GM18508 (cell line): Measurements from ENCODE around the gene RBKS.

Experiments
- ATAC-seq: cut with Tn5 transposase; IDR thresholded peaks from one replicate; pipeline ENCODE4 v1.9.1; 2021; ENCODE audit warnings: moderate number of reproducible peaks; ENCODE audit not compliant: insufficient read depth, unreplicated experiment

RBKS gene

DNA sequence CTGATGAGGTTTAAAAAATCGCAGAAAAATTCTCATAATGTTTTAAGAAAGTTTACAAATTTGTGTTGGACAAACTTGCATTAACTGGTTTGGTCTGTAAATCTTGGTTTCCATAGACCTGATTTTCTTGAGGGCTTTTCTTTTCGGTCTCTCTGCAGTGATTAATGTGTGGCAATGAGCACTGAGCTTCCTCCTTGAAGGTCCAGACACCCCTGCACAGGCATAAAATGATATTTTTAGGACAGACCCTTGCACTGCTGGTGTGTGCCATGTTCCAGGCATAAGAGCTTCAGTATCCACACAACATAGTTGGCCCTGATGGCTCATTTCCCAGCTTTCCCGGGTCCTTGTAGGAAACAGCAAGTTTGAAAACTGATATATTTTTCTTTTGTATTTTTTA lies 85.0 kb downstream of the RBKS start:
- ATAC-seq: no peak

DNA sequence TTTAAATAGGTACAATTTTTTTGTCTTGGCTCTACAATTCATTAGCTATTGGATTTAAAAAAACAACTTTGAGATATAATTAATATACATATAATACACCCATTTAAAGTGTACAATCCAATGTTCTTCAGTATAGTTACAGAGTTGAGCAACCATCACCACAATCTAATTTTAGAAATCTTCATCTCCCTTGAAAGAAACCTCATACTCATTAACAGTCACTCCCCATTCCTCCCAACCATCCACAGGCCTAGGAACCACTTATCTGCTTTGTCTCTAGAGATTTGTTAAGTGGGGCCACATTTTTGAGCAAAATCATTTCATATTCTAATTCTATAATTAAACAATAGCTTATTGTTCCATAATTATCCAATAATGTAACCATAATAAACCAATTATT lies 86.0 kb downstream of the RBKS start:
- ATAC-seq: no peak

DNA sequence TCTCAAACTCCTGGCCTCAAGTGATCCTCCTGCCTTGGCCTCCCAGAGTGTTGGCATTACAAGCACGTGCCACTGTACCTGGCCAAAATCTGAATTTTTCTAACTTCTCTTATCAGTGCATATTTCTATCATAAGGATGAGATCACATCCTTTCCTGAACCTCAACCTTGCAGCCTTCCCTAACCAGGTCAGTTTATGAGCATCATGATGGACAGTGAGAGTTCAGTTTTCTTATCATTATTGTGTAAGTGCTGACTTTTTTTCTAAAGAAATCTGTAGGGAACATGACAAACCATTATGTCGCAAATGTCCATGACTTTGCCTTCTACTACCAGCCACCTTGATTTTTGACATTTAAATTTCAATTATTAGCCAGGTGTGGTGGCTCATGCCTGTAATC lies 87.1 kb downstream of the RBKS start:
- ATAC-seq: no peak

DNA sequence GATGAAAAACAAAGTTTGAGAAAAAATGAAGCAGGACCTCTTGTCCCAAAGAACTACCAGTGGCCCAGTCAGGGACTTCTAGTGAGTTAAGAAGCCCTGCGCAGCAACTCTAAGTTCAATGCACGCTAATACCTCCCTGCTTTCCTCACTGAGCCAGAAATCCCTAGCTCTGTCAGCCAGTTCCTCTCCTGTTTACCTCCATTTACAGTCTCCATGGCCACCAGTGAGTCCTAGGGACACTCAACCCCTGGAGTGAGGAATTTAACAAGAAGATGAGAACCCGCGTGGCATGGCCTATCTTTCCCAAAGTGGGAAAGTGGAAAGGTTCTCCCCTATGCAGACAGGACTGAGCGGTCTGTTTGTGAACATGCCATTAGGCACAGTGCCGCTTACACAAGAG lies 87.6 kb downstream of the RBKS start:
- ATAC-seq: no peak

DNA sequence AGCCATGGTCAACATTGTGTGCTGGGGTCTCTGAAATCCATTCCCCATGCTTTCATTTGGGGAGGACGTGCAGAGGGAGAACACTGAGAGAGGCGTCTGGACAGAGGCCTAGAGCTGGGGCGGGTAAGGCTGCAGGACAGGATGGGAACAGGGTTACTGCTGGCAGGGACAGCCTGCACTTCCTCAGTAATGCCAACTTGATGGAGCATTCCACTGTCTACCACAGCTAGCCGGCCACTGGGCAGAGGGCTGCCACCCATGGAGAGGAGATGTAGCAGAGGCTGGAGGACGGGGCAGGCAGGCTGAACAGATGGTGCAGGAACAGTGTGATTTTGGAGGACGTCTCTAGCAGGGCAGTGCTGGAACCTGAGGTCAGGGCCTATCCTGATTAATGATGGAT lies 89.3 kb downstream of the RBKS start:
- ATAC-seq: no peak

DNA sequence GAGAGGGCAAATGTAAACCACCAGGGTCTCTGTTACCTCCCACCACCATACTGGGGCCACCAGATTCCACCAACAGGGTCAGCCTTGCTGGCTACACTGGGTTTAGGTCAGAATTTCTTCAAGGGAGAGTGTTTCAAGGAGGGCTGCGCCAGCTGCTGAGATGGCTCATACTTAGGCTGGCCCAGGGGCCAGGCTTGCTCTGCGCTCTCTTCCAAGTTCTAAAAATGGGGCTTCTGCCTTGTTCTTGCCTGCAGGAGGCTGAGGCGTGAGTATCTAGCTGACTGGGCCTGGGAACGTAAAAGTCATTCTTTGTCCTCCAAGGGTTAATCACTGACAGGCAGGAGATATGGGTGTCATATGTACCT lies 90.6 kb downstream of the RBKS start:
- no peak for ATAC-seq

DNA sequence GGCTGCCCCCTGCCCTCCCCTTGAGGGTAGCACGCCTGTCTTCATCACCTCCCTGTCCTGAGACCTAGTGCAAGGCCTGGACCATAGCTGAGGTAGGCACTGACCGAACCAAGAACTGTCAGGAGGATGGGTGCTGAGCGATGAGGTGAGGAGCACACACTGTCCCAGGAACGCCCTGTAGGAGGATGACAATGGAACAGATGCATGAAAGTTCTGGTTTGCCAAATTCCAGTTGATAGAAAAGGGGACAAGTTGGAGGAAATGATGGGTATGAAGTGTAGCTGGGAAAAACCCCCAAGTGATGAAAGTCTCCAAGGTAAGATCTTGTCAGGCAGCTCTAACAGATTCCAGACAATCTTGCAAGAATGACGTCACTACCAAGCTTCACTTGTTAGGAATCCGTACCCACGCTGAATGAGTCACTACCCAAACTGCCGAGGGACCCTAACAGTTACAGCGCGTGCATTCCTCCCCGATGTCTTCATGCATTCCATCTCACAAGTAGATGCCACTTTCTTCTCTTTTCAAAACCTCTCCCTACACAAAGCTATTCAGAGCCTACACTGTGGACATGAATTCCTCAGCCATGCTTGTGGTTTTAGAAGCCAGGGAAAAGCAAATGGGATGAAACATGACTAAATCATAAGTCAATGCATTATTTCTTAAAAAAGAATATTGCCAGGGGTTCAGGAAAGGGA lies 91.1 kb downstream of the RBKS start:
- ATAC-seq: no peak

DNA sequence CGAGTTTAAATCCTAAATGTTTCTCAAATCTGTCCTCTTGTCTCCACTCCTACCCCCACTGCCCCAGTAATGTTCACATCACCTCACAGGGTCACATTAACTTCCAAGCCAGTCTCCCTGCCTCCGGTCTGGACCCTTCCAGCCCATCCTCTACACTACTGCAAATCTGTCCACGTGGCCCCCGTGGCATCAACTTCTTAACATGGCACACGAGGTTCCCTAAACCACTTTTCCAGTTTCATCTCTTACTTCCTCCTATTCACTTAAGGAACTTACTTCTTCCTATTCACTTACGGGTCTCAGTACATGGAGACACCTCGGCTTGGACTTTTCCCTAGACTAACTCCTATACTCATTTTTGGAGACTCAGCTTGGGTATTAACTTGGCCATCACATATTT lies 91.7 kb downstream of the RBKS start:
- no peak for ATAC-seq

DNA sequence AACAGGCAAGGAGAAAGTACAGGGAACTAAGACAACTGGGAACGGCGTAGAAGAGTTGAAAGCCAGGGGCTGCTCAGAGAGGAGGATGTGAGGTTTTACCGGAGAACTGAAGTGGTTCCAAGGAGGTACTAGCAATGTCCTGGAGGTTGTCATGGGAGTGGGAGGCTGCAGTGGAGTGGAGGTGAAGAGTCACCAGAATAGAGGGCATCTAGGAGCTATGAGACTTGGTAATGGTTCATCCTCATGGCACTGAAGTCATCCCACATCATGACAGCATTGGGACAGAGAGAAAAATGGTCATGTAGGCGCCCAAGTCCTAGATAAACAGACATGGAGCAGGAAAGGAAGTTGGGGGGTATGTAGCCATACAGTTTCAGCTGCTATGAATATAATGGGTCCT lies 92.3 kb downstream of the RBKS start:
- ATAC-seq: no peak

DNA sequence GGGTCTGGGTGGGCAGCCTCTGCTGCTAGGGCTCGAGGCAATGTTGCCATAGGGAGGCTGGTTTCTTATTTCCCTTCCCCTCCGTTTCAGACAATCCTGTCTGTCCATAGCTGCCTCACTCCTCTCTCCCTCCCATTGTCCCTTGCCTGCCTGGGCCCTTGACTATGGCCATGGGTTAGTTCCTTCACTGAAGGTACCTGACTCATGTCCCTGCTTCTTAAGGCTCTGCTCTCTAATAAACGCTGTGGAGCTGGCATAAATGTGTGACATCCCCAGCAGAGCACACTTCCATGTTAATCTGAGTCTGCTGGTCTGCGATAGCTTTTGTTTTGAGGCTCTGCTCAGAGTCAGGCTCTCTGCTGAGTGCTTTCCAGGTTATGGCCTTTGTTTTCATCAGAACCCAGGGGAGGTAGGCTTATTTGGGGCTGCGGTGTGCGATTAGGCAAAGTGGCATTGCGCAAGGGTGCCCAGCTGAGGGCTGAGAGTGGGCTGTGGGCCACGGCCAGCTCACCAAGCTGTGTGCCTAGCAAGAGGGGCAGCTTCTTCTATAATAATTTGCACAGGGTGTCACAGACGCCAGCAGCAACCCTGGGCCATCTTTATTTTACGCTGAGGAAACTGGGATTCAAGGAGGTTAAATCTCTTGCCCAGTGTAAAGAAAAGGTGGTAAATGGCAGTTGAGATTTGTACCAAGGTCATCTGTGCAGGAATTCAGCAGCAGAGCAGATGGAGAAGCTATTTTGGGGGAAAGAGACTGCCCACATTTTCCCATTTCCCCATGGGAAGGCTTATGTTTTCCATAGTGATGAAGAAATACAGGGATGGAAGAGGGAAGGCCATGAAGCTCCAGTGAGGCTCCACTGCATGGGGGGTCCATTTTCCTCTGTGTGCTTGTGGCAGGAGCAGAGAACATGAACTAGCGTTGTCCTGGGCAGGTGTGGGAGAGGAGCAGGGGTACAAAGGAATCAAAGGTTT lies 93.1 kb downstream of the RBKS start:
- ATAC-seq: no peak

DNA sequence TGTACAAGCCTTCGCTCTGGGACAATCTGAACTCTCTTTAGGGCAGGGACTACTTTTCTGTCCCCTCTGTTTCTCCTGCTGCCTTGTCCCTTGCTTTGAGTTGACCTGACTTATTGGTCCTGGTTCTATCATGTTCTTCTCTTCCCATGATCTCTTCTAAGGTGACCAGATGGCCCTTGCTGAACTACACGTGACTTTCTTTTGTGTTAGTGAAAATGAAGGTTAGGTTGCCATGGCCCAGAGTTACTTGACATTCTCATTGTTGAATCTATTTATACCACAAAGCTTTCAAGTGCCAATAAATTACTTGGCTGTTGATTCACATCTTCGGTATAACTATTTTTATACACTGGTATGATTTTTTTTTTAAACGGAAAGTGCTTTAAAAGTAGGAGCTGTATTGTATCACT lies 94.3 kb downstream of the RBKS start:
- no peak for ATAC-seq

DNA sequence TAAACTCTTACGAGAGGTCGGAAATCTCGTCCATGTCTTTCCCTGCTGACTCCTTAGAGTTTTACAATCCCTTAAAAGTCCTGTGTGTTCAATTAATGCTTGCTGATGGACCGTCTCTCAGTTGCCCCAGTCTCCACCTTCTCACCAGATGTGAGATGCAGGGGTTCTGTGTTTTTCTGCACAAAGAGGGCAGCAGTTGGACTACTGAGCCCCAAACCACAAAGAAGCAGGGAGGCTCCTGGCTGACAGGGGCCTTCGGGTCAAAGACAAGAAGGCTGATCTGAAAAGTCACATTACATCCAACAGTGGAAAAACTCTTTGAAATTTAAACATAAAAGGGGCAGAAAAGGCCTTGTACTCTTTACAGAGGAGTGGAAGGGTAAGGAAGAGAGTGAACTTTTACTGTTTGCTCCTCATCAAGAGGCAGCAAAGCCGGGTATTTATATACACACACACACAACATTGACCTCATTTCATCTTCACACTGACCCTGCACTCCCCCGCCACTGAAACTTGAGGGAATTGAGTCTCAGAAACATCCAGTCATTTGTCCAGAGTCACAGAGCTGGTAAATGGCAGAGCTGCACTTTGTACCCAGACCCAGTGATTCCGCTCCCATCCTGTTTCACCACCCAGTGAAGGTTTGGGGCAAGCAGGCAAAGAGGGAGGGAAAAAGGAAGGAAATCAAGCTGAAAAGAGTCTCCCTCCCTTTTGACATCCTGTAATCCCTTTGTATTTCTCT lies 94.9 kb downstream of the RBKS start:
- ATAC-seq: no peak

DNA sequence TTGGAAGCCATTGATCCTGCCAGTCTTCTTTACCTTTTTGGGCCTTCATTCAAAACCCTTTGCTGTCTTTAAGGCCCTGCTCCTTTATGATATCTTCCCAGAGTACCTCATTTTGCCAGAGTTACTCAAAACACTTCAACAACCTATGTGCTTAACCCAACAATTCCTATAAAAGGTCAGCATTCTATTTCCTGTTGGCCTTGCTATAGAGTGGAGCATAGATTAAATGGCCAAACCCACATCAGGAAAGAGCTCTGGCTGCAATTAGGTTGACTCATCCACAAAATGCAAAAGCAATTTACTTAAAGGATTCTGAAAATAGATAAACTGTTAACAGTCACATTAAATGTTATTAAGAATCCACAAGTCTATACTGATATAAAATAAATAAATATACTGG lies 97.4 kb downstream of the RBKS start:
- ATAC-seq: no peak

DNA sequence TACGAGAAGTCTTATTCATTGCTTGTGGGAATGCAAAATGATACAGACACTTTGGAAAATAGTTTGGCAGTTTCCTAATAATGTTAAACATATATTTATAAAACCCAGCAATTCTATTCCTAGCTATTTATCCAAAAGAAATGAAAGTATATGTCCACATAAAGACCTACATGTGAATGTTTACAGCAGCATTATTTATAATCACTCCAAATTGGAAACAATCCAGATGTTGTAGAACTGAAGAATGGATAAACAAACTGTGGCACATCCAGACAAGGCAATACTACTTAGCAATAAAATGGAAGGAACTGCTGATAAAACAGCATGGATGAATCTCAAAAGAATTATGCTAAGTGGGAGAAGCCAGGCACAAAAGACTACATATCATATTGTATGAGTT lies 99.4 kb downstream of the RBKS start:
- ATAC-seq: no peak

DNA sequence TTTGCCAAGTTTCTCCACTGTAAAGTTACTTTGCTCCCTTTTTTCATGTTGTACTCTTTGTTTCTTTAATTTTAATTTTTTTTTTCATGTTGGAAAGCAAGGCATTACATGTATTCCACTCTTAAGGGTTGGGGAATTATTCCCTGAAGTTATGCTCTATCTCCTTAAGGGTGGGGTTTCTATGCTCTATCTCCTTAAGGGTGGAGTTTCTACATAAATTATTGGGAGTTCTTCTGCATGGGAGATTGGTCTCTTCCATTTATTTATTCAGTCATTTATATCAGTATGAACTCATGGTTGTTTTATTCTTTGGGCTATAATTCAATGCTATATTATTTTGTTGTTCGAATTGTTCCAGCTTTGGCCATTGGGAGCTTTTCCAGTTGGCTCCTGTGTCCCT lies 107.5 kb downstream of the RBKS start:
- no peak for ATAC-seq

DNA sequence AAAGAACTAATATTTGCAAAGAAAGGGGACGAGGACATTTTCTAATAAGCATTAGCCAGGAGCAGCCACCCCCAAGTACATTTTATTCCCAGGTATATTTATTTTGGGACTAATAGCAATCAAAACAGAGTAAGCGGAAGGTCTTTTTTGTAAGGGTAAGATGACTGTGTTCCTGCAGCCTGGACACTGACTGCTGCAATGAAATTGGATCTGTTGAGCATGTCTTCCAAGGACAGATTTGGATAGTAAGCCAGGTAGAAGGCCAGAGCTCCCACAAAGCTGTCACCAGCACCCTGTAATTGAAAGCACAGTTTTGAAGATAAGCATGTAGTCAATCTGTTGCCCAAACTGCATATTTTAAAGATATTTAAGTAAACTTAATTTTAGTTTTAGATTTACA lies 108.7 kb downstream of the RBKS start:
- ATAC-seq: no peak

DNA sequence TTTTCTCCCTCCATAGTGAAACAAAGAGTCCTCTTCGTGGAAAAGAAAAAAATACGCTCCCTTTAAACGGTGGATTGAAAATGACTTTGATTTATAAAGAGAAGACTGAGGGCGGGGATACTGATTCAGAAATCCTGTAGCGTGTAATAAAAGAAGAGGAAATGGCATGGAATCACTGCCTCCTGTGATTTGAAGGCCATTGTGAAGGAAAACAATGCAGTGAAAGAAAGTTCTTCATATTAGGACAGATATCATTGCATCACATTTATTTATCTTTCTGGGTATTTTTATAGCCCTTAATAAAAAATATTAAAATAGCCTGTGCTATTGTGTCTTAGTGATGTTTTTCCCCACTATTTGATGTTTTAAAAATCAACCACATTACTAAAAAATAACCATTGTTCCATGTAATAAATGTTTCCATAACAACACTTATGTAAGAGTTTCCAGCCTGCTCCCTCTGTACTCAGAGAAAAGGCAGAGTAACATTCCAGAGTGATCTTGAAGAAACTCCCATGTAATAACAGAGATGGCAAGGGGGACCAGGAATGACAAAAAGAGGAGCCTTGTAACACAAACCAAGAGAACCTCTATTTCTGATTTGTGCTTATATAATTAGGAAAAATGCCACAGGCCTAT lies 110.7 kb downstream of the RBKS start:
- ATAC-seq: no peak

DNA sequence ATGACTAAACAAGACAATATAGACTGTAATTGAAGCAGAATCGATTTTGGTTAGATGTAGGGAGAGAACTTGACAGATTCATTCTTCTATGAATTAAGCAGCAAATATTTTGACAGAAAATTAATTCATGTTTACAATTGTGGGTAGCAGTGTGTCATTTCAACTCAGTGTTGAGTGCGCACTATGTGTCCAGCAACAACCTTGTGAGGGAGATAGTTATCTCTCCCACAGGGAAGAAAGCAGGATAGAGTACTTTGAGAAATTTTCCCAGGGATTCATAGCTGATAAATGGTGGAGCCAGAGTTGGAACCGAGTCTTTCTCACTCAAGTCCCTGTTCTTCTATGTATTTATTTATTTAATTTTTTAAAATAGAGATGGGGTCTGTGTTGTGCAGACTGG lies 113.5 kb downstream of the RBKS start:
- ATAC-seq: no peak

DNA sequence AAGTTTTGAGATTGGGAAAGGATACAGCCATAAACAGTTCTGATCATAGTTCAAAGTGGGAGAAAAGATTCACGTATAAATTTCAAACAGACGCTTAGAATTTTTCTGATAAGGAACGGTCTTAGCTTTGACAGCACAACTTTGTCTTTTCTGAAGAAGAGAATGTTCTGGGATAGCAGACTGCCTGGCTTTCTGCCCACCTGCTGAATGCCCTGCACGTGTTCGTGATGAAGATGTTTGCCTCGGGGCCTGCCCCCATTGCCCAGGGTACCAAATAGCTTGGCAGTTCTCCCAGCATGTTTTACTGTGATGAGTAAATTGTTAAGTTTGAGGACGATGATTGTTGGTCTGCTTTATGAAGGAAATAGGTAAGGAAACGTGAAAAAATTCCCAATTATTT lies 114.1 kb downstream of the RBKS start:
- no peak for ATAC-seq

DNA sequence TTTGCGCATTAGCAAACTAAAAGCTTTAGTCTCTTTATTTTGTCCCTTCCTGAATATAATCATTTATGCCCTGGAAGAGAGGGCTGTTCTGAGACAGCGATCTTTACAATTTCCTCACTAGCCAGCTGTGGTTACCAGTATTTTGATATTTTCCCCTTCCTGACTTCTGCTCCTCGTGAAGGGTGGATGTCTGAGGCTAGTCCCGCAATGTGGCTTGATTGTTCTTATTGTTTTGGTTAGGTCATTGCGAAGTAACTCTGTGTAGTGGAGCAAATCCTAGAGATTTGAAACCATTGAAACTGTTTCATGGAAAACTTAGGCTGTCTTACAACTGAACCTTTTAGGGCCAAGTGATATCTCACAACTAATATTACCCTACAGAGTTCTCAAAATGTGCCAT lies 116.2 kb downstream of the RBKS start:
- no peak for ATAC-seq

DNA sequence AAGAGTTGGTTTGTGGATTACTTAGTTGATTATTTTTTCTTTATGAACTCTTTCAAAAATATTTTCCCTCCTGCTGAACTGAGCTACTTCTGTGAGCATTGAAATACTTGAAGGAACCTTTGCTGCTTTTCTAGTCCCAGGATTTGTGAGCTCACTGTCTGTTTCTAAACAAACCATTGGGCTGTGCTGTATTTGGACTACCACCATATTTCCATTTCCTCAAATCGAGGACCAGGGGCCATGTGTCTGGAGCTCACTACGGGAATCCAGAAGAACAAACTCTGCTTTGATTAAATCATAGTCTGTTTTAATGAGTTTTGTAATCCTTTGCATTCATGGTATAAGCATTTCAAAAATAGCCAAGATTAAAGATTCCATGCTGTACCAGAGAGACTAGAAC lies 117.4 kb downstream of the RBKS start:
- ATAC-seq: no peak
